H1 (cell line): ENCODE data around the gene TXNDC15. TPM values are rescaled to one million over a fixed set of nuclear protein-coding genes. Genes with fewer than 3 reads are reported as not detected.

ENCODE experiments used
- CTCF ChIA-PET: fragments of 300-600 bp; sonication (Branson Sonifier 250); formaldehyde crosslinking; loops from one replicate; lab custom pipeline; 2021; ENCODE audit not compliant: partially characterized antibody; lab: Charles Lee
- POLR2A ChIA-PET: fragments of 300-600 bp; sonication (Branson Sonifier 250); formaldehyde crosslinking; loops from one replicate; lab custom pipeline; 2021; ENCODE audit warnings: inconsistent platforms; ENCODE audit not compliant: partially characterized antibody; lab: Charles Lee
- DNase-seq, 2 experiments: peaks; one replicate each; pipeline versions ENCODE4 v3.0.0 to v3.0.0-alpha.2; 2010 to 2022; ENCODE audit warnings: low spot score in 2 of 2, low read depth in 1 of 2, mixed read lengths in 1 of 2
- FAIRE-seq: peaks from 2 replicates; lab custom pipeline; 2011; peaks lifted over from hg19 to GRCh38; lab: Jason Lieb, UNC
- H2AFZ ChIP-seq: 2 replicates; pipeline ENCODE4 v1.8.1; 2012; ENCODE audit warnings: low read length, inconsistent platforms
- H2AK5ac ChIP-seq: 2 replicates; pipeline ENCODE4 v1.6.1; 2013; ENCODE audit warnings: low read depth, low read length
- H2BK120ac ChIP-seq: replicated peaks from 2 replicates; pipeline ENCODE3; 2013; ENCODE audit warnings: low read depth, low read length, inconsistent platforms
- H2BK12ac ChIP-seq: 2 replicates; pipeline ENCODE4 v1.6.1; 2013; ENCODE audit warnings: low read depth, low read length
- H2BK15ac ChIP-seq: 2 replicates; pipeline ENCODE4 v1.6.1; 2013; ENCODE audit warnings: low read length
- H2BK20ac ChIP-seq: 2 replicates; pipeline ENCODE4 v1.6.1; 2013; ENCODE audit warnings: low read length
- H2BK5ac ChIP-seq: 2 replicates; pipeline ENCODE4 v1.6.1; 2013; ENCODE audit warnings: low read depth, low read length
- H3K14ac ChIP-seq: 2 replicates; pipeline ENCODE4 v1.6.1; 2013; ENCODE audit warnings: inconsistent platforms; ENCODE audit not compliant: insufficient read length
- H3K18ac ChIP-seq: 2 replicates; pipeline ENCODE4 v1.6.1; 2013; ENCODE audit warnings: low read length; ENCODE audit errors: extremely low read depth
- H3K23ac ChIP-seq: 2 replicates; pipeline ENCODE4 v1.6.1; 2013; ENCODE audit warnings: inconsistent platforms; ENCODE audit not compliant: insufficient read length
- H3K23me2 ChIP-seq: 2 replicates; pipeline ENCODE4 v1.6.1; 2013; ENCODE audit warnings: low read depth, low read length
- H3K27ac ChIP-seq: 2 replicates; pipeline ENCODE4 v1.6.1; 2011; ENCODE audit warnings: low read depth, low read length, inconsistent platforms
- H3K27me3 ChIP-seq, 4 experiments: replicated peaks in 1 of 4; 1 replicate in 1 of 4; 2 replicates in 3 of 4; pipeline versions ENCODE4 v1.6.1 to v1.8.1; 2011 to 2013; ENCODE audit warnings: low read length in 3 of 4, mild to moderate bottlenecking in 3 of 4, inconsistent platforms in 2 of 4, mixed read lengths in 2 of 4, moderate library complexity in 1 of 4; ENCODE audit not compliant: control insufficient read depth in 3 of 4, insufficient read depth in 3 of 4; ENCODE audit errors: extremely low read depth in 1 of 4
- H3K36me3 ChIP-seq, 4 experiments: 2 replicates each; pipeline versions ENCODE4 v1.6.1 to v1.8.1; 2011 to 2013; ENCODE audit warnings: mild to moderate bottlenecking in 4 of 4, low read length in 3 of 4, moderate library complexity in 2 of 4, control low read depth in 1 of 4, inconsistent platforms in 1 of 4; ENCODE audit not compliant: insufficient read depth in 4 of 4, control insufficient read depth in 2 of 4
- H3K4ac ChIP-seq: replicated peaks from 2 replicates; pipeline ENCODE3; 2013; ENCODE audit warnings: low read length, low read depth, mixed read lengths, inconsistent platforms; ENCODE audit not compliant: insufficient read length
- H3K4me1 ChIP-seq, 4 experiments: replicated peaks in 1 of 4; 1 replicate in 1 of 4; 2 replicates in 3 of 4; pipeline versions ENCODE4 v1.6.1 to v1.8.1; 2011 to 2013; ENCODE audit warnings: low read length in 3 of 4, inconsistent platforms in 2 of 4, mixed read lengths in 1 of 4; ENCODE audit not compliant: insufficient read depth in 4 of 4, control insufficient read depth in 3 of 4
- H3K4me2 ChIP-seq, 2 experiments: 2 replicates each; pipeline versions ENCODE4 v1.6.1 to v1.8.1; 2011 to 2013; ENCODE audit warnings: low read depth in 2 of 2, low read length in 2 of 2, control low read depth in 1 of 2, inconsistent platforms in 1 of 2, mild to moderate bottlenecking in 1 of 2; ENCODE audit not compliant: insufficient read depth in 1 of 2
- H3K4me3 ChIP-seq, 4 experiments: fragments of 200-600, 300-600 bp in 1 of 4; sonication (generic), shearing (Covaris generic), sonication (Bioruptor Twin) in 1 of 4; 2 replicates each; pipeline versions ENCODE4 v1.5.1 to v1.8.1; 2011 to 2016; ENCODE audit warnings: low read length in 4 of 4, low read depth in 3 of 4, control low read depth in 2 of 4, inconsistent platforms in 2 of 4, mild to moderate bottlenecking in 2 of 4, mixed read lengths in 1 of 4, moderate library complexity in 1 of 4; ENCODE audit not compliant: insufficient read depth in 2 of 4; ENCODE audit errors: extremely low read depth in 1 of 4
- H3K56ac ChIP-seq: replicated peaks from 2 replicates; pipeline ENCODE3; 2013; ENCODE audit warnings: low read depth, mild to moderate bottlenecking, mixed read lengths, low read length, inconsistent platforms; ENCODE audit not compliant: insufficient read length
- H3K79me1 ChIP-seq: 2 replicates; pipeline ENCODE4 v1.6.1; 2013; ENCODE audit warnings: low read depth, low read length, control low read depth
- H3K79me2 ChIP-seq, 2 experiments: 2 replicates each; pipeline versions ENCODE4 v1.6.1 to v1.8.1; 2012 to 2013; ENCODE audit warnings: low read length in 2 of 2, mild to moderate bottlenecking in 2 of 2, inconsistent platforms in 1 of 2; ENCODE audit not compliant: insufficient read depth in 2 of 2, control insufficient read depth in 1 of 2
- H3K9ac ChIP-seq, 4 experiments: replicated peaks in 1 of 4; 1 replicate in 1 of 4; 2 replicates in 3 of 4; pipeline versions ENCODE4 v1.6.1 to v1.8.1; 2011 to 2013; ENCODE audit warnings: low read depth in 3 of 4, low read length in 3 of 4, control low read depth in 2 of 4, mild to moderate bottlenecking in 2 of 4, moderate library complexity in 2 of 4, inconsistent platforms in 1 of 4; ENCODE audit errors: extremely low read depth in 1 of 4
- H3K9me3 ChIP-seq, 2 experiments: 2 replicates each; pipeline versions ENCODE4 v1.6.1 to v1.8.1; 2012 to 2013; ENCODE audit warnings: mild to moderate bottlenecking in 2 of 2, moderate library complexity in 2 of 2, control low read depth in 1 of 2, inconsistent platforms in 1 of 2, low read depth in 1 of 2, low read length in 1 of 2, mixed read lengths in 1 of 2; ENCODE audit not compliant: insufficient read depth in 2 of 2
- H4K20me1 ChIP-seq, 2 experiments: replicated peaks in 1 of 2; 2 replicates each; pipeline versions ENCODE3 to v1.8.1; 2011 to 2013; ENCODE audit warnings: inconsistent platforms in 2 of 2, low read length in 2 of 2, mild to moderate bottlenecking in 1 of 2; ENCODE audit not compliant: insufficient read depth in 2 of 2, control insufficient read depth in 1 of 2
- H4K5ac ChIP-seq: 2 replicates; pipeline ENCODE4 v1.6.1; 2013; ENCODE audit warnings: low read length, low read depth, mixed read lengths, inconsistent platforms; ENCODE audit not compliant: insufficient read length
- H4K8ac ChIP-seq: 2 replicates; pipeline ENCODE4 v1.8.0; 2013; ENCODE audit warnings: mild to moderate bottlenecking, moderate library complexity, low read length, inconsistent platforms; ENCODE audit not compliant: insufficient read depth; ENCODE audit errors: extremely low read depth
- H4K91ac ChIP-seq: replicated peaks from 2 replicates; pipeline ENCODE3; 2013; ENCODE audit warnings: low read length, mixed read lengths, inconsistent platforms; ENCODE audit not compliant: insufficient read length
- TAF7 ChIP-seq: optimal IDR thresholded peaks from 2 replicates; pipeline ENCODE3; 2011; ENCODE audit warnings: low read depth, mild to moderate bottlenecking, inconsistent platforms, low read length, moderate library complexity, borderline replicate concordance
- WGBS, 2 experiments: shearing (Covaris generic) in 1 of 2; methylation state at CpG; one replicate each; pipeline versions ENCODE4 v1.1.6 to v1.1.7; 2013 to 2015; ENCODE audit warnings: low lambda C conversion rate in 2 of 2, mixed read lengths in 2 of 2, inconsistent platforms in 1 of 2, low coverage in 1 of 2, missing lambda C conversion rate in 1 of 2; ENCODE audit not compliant: insufficient replicate concordance in 2 of 2, insufficient coverage in 1 of 2, insufficient read length in 1 of 2; ENCODE audit errors: extremely low coverage in 1 of 2, missing lambda C conversion rate in 1 of 2; 5-methylcytosine and 5-hydroxymethylcytosine counted together
- polyA plus RNA-seq, 7 experiments: library from polyadenylated mRNA; depleted of rRNA in 3 of 7; stranded (reverse) in 5 of 7; unstranded in 2 of 7; fragments of >200 nt in 5 of 7; fragments of 200-250 nt in 2 of 7; gene quantifications; 1 replicate in 5 of 7; 2 replicates in 1 of 7; 4 replicates in 1 of 7; pipeline versions ENCODE4 v1.2.1 to v1.2.3, GENCODE V29; 2011 to 2013; ENCODE audit warnings: missing spikeins in 2 of 7, mixed read lengths in 2 of 7
- total RNA-seq: library from RNA; stranded (reverse); fragmentation: NEBNext Ultra II Directional; extraction: Animal tissue kit (Norgen Biotek cat#: 25700); gene quantifications from 2 replicates; pipeline ENCODE4 v1.2.1, GENCODE V29; 2021

The TXNDC15 gene
- total and polyA plus RNA-seq, 2 of the 8 experiments (the other 6 are each of a cell fraction or from before 2014, with no cell fraction given): 20.1 to 30.8 TPM

DNA sequence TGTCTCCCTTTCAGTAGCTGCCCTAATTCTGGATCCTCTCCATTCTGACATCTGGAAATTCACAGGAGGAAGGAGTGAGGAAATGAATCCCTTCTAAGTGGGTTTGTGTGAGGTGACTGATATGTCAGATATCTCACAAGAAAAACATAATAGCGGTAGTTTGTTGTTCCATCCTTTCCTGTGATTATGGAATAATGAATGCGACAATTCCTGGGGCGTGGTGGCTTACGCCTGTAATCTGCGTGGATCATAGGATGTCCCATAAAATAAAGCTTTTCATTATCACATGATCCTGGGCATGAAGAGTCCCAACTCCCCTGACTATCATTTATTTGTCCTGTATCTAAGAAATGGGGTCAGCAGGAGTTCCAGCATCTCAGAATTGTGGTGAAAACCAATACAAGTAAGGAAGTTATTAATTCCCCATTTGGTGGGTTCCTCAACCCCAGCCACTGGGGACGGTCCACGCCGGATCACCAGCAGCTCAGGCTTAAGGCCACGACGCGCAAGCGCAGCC lies 28.8 kb upstream of the TXNDC15 start:
- Histone ChIP-seq H3K9ac (peak overlapping the region; percentile 22 to 97 (median 80); a peak in 5 of 7 replicates), H3K36me3 (peaks cover 0 to 5% (median 2%) of the 10 kb centered on the region in 4 experiments; a peak in 3 of 8 replicates), H2AFZ (no peak overlapping the region), H3K79me2 (no peaks in the 10 kb centered on the region), H2BK15ac (no peak overlapping the region), H3K56ac (no peak overlapping the region), H3K23ac (no peak overlapping the region), H3K27me3 (no peaks in the 10 kb centered on the region), H2BK20ac (no peak overlapping the region), H3K4ac (peak overlapping the region; percentile 44), H3K23me2 (peaks cover 3% of the 10 kb centered on the region), H4K8ac (peak overlapping the region; percentile 92; the same call in 1 of the 2 replicates), H3K4me3 (peak overlapping the region; percentile 62 to 88 (median 72)), H2BK12ac (no peak overlapping the region), H3K4me1 (no peaks in the 10 kb centered on the region), H2BK5ac (peak overlapping the region; percentile 56; the same call in 1 of the 2 replicates), H2AK5ac (no peak overlapping the region; the same call in 1 of the 2 replicates), H3K14ac (no peak overlapping the region), H3K27ac (0 out of 2 replicates have a peak overlapping the region, but pooled peaks have one; percentile 66), H2BK120ac (no peak overlapping the region), H3K9me3 (no peaks in the 10 kb centered on the region), H4K91ac (no peak overlapping the region), H4K5ac (no peak overlapping the region), H3K4me2 (peak overlapping the region; percentile 65 to 85), H3K79me1 (no peaks in the 10 kb centered on the region), H4K20me1 (no peaks in the 10 kb centered on the region), H3K18ac (0 out of 2 replicates have a peak overlapping the region, but pooled peaks have one; percentile 34)
- ChIA-PET POLR2A (interaction anchor here (0.7 to 2.5 kb wide), 17 partner anchors 9 to 107 kb away, joined by 3 to 17 read pairs (median 4); partner anchors contain the start of genes CAMLG, PCBD2 and TXNDC15), CTCF (interaction anchor here (0.7 to 1.4 kb wide), 4 partner anchors 8 to 72 kb away, joined by 3 to 5 read pairs (median 3); no protein-coding TSS in a partner anchor)
- no peak for DNase-seq
- no peak for FAIRE-seq
- 41% methylated on average over 12 of the region's 12 CpGs; no CpG with 5 or more reads in 1 of the 2 experiments for WGBS, 2 experiments
- TF ChIP-seq TAF7: no peak
